HAP-1 (cell line): ENCODE data around the gene CYB561D1.

Experiments used
- DNase-seq, 2 experiments: peaks; one replicate each; pipeline ENCODE4 v3.0.0-alpha.2; 2016 to 2020; ENCODE audit warnings: low spot score in 2 of 2
- H3K27me3 ChIP-seq: fragments of 250-450 bp; sonication (Bioruptor Pico); 2 replicates; pipeline ENCODE4 v1.5.1; 2020; ENCODE audit warnings: low read depth, mild to moderate bottlenecking, moderate library complexity
- H3K36me3 ChIP-seq: fragments of 250-450 bp; sonication (Bioruptor Pico); replicated peaks from 2 replicates; pipeline ENCODE4 v1.5.1; 2020; ENCODE audit warnings: mild to moderate bottlenecking
- H3K4me1 ChIP-seq: fragments of 250-450 bp; sonication (Bioruptor Pico); 2 replicates; pipeline ENCODE4 v1.5.1; 2020; ENCODE audit warnings: mild to moderate bottlenecking
- H3K4me3 ChIP-seq: fragments of 250-450 bp; sonication (Bioruptor Pico); 2 replicates; pipeline ENCODE4 v1.5.1; 2020; ENCODE audit warnings: mild to moderate bottlenecking, moderate library complexity
- H3K9me3 ChIP-seq: fragments of 250-450 bp; sonication (Bioruptor Pico); 2 replicates; pipeline ENCODE4 v1.5.1; 2020; ENCODE audit warnings: mild to moderate bottlenecking, moderate library complexity
- in situ Hi-C: fragments of 300-500 bp; cut with MboI; formaldehyde crosslinking; loops from 3 replicates; pipeline ENCODE4 v1.14.3; 2020; ENCODE audit warnings: low sequenced_read_pairs, inconsistent platforms, mixed read lengths

The CYB561D1 gene

DNA sequence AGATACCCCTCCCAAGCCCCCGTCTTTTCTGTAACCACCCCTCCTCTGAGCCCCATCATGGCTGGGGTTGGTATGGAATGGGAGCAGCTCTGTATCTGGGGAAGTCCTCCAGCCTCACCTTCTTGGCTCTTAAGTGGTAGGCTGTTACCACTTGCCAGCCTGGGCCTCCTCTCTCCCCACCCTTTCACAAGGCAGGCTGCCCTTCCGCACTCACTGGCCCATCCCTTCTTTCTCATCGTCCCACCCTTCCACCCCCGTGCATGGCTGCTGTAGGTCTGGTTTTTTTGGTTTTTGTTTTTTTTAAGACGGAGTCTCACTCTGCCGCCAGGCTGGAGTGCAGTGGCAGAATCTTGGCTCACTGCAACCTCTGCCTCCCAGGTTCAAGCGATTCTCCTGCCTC is 5.2 kb downstream of the CYB561D1 start:
- H3K9me3 ChIP-seq: no peaks in the 10 kb centered on the region
- no peak overlapping the region for H3K4me3 ChIP-seq
- no peak for DNase-seq
- no peaks in the 10 kb centered on the region for H3K27me3 ChIP-seq
- peaks cover 14% of the 10 kb centered on the region for H3K36me3 ChIP-seq
- in situ Hi-C loops: loop anchor here (5.0 kb wide), 1 partner anchor 33 kb away; no protein-coding TSS in a partner anchor
- 0 out of 2 replicates have a peak, but pooled peaks cover 4% of the 10 kb centered on the region for H3K4me1 ChIP-seq

DNA sequence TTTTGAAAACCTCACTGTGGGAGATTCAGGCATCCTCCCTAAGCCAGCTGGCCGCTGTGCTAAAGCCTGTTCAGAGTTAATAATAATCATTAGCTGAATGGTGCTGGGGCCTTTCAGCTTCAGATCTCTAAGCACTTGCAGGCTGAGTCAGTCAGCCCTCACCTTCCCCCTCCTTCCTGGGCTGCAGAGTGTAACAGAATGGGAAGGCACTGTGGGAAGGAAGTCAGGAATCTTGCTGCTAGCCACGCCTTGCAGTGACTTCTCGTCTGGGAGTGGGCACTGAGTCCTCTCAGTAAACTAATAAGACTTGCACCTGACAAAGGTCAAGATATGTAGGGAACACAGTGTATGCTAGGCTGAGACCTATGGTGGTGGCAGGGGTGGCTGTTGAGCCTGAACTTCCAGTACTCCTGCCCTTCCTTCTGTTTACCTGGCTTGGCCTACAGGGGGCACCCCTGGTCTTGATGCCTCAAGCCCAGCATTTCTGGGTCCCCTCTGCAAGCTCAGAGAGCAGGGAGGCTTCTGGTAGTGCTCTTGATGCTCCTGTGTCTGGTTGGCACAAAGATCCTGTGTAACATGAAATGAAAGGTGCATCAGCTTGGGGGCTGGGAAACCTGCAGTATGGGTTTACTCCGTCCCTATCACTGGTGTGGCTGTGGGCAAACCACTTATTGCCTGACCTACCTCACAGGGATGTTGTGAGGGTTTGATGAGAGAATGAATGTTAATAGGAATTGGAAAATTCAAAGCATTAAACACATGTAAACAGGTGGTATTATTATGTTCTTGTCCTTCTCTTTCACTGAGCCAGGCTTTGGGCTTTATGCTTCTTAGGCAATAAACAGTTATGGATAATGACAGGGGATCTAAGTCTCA is 6.0 kb downstream of the CYB561D1 start:
- H3K36me3 ChIP-seq: peaks cover 14% of the 10 kb centered on the region
- no peaks in the 10 kb centered on the region for H3K9me3 ChIP-seq
- in situ Hi-C loops: loop anchor here (5.0 kb wide), 1 partner anchor 32 kb away; no protein-coding TSS in a partner anchor
- H3K4me1 ChIP-seq: 0 out of 2 replicates have a peak, but pooled peaks cover 2% of the 10 kb centered on the region
- DNase-seq: peak in 1 of 2 experiments; percentile 67
- no peak overlapping the region for H3K4me3 ChIP-seq
- no peaks in the 10 kb centered on the region for H3K27me3 ChIP-seq

DNA sequence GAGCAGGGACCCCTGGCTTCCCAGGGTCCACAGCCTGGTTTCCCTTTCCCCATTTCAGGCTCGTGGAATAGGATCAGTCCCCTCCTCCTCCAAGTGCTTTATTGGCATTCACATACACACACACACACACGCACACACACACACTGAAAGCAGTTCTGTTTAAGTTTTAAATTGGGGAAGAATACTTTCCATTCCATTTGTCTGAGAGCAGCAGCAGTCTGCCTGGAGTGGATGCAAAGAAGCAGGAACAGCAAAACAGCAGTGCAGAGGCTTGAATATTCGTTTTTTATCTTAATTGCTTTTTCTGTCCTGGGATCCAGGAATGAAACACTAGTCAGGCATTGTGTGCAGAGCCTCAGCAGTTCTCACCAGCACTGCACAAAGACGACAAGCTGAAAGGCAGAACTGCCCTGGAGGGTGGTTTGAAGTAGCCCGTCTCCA is 7.1 kb downstream of the CYB561D1 start:
- peaks cover 14% of the 10 kb centered on the region for H3K36me3 ChIP-seq
- no peak overlapping the region for H3K4me3 ChIP-seq
- DNase-seq: no peak
- H3K9me3 ChIP-seq: no peaks in the 10 kb centered on the region
- no peaks in the 10 kb centered on the region for H3K27me3 ChIP-seq
- in situ Hi-C loops: no loop called here
- no peaks in the 10 kb centered on the region for H3K4me1 ChIP-seq

DNA sequence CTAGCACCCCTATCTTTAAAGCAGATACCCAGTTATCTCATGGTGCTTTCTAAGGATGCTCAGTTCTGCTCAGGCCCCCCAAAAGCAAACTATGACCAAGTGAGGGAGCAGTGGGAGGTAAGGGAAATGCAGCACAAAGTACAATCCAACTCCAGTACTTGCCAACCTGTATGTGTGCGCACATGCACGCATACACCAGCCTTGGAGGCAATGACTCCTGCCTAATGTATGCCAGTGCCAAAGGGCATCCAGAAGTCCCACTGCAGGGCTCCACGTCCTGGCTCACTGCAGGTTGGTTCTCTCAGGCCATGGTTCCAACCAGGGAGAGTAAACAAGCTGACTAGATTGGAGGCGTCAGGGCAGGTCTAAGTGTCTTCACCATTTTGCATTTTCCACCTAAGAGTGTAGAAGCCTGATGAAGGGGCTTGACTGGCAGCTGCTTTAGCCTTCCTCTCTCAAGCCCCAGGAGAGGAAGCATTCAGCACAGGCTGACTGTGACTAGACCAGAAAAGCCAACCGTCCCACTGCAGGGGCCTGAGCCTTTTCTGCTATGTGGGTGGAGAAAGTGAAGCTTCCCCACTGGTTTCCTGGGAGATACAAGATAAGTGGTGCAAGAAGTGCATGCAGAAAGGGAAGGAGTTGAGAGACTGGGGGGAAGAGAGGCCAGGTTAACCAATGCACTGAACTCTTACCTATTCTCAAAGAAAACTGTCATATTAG is 7.9 kb downstream of the CYB561D1 start:
- H3K27me3 ChIP-seq: no peaks in the 10 kb centered on the region
- no peak overlapping the region for H3K4me3 ChIP-seq
- H3K4me1 ChIP-seq: no peaks in the 10 kb centered on the region
- DNase-seq: no peak
- in situ Hi-C loops: no loop called here
- H3K9me3 ChIP-seq: no peaks in the 10 kb centered on the region
- H3K36me3 ChIP-seq: peaks cover 10% of the 10 kb centered on the region

DNA sequence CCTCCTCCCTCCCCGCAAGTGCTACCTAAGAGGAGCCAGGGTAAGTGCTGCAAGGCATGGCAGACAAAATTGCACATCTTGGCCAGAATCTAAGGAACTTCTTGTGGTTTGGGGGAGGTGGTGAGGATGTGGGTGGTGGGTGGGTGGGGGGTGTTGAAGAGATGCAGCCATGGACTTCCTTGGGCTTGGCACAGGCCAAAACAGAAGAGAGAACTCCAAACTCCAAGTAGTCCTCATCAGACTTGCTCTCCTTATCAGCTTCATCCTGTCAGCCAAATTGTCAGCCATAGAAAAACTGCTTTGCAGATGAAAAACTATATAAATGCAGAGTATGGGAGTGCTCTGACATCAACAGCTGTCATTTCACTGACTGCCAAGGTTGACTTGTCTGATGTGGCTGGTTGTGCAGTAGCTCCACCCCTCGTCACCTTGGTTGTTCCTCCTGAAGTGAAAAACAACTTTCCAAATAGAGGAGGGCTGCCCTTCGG is 8.5 kb downstream of the CYB561D1 start:
- Histone ChIP-seq H3K9me3 (no peaks in the 10 kb centered on the region), H3K4me3 (no peak overlapping the region), H3K36me3 (peaks cover 10% of the 10 kb centered on the region), H3K4me1 (no peaks in the 10 kb centered on the region), H3K27me3 (no peaks in the 10 kb centered on the region)
- in situ Hi-C loops: no loop called here
- DNase-seq: no peak

DNA sequence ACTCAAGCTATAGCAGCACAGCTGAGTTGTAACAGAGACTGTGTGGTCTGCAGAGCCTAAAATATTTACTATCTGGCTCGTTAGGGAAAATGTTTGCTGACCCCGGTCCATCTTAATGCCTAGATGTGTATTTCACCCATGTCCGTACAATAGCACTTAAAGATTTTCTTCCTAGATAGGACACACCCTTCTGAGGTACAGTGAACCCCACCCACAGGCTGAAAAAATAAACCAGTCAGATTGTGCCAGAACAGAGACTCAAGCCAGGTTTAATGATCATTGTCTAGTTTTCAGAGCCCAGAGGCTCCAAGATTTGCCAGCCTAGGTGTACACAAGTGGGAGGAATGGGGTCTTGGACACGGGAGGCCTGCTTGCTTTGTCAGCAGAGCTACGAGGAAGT is 10.0 kb downstream of the CYB561D1 start:
- no peaks in the 10 kb centered on the region for H3K27me3 ChIP-seq
- in situ Hi-C loops: no loop called here
- H3K9me3 ChIP-seq: no peaks in the 10 kb centered on the region
- peaks cover 8% of the 10 kb centered on the region for H3K36me3 ChIP-seq
- H3K4me1 ChIP-seq: peaks cover 2% of the 10 kb centered on the region; the same call in 1 of the 2 replicates
- no peak overlapping the region for H3K4me3 ChIP-seq
- DNase-seq: no peak

DNA sequence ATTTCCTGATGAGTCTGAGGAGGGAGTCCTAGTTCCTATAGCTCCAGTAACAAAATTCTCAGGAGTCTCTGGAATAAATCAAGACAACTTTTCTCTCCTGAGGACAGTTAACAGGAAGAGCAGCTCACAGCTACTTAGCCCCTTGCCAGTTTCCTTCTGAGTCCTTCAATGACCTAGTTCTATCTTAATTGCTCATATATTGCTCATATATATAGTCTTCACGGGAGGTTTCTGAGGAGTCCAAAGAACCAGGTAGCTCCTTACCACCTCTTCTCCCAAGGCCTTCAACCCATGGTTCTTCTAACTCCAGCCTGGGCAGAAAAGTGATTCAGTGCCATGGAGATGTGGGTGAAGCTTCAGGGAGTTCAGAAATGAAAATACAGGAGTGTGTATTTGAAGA is 11.1 kb downstream of the CYB561D1 start:
- in situ Hi-C loops: no loop called here
- H3K4me1 ChIP-seq: peaks cover 6% of the 10 kb centered on the region
- H3K36me3 ChIP-seq: peaks cover 8% of the 10 kb centered on the region
- H3K4me3 ChIP-seq: no peak overlapping the region
- DNase-seq: no peak
- H3K9me3 ChIP-seq: no peaks in the 10 kb centered on the region
- no peaks in the 10 kb centered on the region for H3K27me3 ChIP-seq

DNA sequence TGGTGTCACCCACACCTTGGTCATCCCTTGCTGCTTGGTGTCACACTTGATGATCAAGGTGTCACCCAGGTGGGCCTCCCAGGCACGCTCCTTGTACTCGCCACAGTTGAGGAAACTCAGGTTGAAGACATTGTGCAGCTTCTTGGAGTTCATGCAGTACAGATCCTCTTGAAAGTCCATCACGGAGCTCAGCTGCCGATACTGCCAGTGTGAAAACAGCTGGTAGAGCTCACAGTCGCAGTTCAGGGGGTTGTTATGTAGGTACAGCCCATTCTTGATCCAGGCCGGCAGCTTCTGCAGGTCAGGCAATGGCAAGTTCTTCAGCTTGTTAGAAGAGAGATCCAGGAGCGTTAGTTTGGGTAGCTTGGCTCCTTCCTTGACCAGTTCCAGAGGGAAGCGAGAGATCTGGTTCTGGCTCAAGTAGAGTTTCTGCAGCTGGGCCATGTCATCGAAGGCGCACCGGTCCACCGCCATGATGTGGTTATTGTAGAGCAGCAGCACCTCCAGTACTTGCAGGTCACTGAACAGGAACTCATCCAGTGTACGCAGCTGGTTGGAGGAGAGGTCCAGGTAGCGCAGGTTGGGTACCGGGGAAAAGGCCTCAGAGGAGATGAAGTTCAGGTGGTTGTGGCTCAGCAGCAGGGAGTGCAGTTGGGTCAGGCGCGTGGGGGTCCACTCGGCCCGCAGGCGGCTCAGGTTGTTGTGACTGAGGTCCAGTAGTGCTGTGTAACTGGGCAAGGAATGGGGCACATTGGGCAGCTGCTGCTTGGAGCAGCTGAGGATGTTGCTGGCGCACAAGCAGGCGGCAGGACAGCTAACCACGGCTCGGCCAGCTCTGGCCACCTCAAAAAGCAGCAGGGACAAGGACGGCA is 14.3 kb downstream of the CYB561D1 start:
- no peaks in the 10 kb centered on the region for H3K36me3 ChIP-seq
- no peaks in the 10 kb centered on the region for H3K9me3 ChIP-seq
- in situ Hi-C loops: no loop called here
- H3K4me3 ChIP-seq: no peak overlapping the region
- H3K4me1 ChIP-seq: peaks cover 8% of the 10 kb centered on the region
- H3K27me3 ChIP-seq: 0 out of 2 replicates have a peak, but pooled peaks cover 2% of the 10 kb centered on the region
- DNase-seq: no peak

DNA sequence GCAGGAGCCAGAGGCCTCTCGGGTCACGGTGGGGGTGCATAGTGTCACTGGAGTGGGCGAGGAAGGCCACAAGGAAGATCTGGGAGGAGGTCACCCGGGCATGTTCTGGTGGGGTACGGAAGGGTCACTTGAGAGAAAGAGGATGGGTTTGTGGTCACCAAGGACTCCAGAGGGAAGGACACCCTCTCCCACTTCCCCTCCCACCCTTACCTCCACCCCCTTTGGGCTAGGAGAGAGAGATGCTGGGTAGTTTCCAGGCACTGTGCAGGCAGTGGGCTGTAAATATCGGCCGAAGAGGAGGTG is 14.9 kb downstream of the CYB561D1 start:
- H3K36me3 ChIP-seq: no peaks in the 10 kb centered on the region
- H3K27me3 ChIP-seq: 0 out of 2 replicates have a peak, but pooled peaks cover 2% of the 10 kb centered on the region
- no peaks in the 10 kb centered on the region for H3K9me3 ChIP-seq
- in situ Hi-C loops: no loop called here
- peak overlapping the region; percentile 37 for H3K4me3 ChIP-seq
- peaks cover 8% of the 10 kb centered on the region for H3K4me1 ChIP-seq
- DNase-seq: no peak

DNA sequence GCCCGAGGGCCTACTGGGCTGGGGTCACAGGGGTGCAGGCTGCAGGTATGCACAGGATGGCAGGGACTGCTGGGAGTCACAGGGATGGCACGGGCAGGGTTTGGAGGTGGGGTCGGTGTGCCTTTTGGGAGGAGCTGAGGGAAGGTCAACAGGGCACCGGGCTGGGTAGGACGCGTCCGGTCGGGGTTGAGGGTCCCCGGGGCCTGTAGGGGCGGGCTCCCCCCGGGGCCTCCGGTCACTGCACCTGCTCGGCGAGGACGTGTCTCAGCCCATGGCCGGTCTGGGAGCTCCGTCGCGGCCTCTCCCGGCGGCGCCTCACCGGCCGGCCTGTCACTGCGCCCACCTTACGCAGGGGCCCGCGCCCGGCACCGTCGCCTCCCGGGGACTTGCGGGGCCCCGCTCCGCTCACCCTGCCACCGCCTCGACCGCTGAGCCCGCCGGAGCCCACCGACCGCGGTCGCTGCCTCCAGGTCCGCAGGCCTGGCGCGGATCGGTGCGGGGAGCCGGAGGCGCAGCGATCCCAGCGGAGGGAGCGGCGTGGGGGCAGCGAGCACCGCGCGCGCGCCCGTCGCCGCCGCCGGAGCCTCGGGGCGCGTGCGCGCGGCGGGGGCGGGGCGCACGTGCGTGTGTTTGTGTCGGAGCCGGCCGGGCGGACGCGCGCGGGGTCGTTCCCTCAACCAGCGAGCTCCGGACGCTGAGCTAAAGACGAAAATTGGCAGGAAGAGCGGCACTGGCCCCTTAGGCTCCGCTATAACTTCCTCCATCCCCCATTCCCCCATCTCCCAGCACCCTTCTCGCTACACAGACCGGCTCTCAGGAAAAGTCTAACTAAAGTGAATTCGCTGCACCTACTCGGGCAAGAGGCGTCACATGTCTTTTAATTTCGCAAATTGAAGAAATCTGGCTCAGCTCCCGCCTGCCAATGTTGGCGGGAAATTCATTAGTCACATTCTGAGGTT is 15.6 kb downstream of the CYB561D1 start, which contains the start of gene AMIGO1:
Gene AMIGO1, minus strand, starts transcription at position 552 of the 959 bp plus-strand sequence. CDS start 815 bp downstream, outside the sequence.
- Histone ChIP-seq H3K9me3 (no peaks in the 10 kb centered on the region), H3K4me1 (peaks cover 8% of the 10 kb centered on the region), H3K27me3 (0 out of 2 replicates have a peak, but pooled peaks cover 2% of the 10 kb centered on the region), H3K4me3 (peak within 1 kb of the TSS; percentile 37), H3K36me3 (no peaks in the 10 kb centered on the region)
- DNase-seq: peak; percentile 34 to 82
- in situ Hi-C loops: no loop called here

DNA sequence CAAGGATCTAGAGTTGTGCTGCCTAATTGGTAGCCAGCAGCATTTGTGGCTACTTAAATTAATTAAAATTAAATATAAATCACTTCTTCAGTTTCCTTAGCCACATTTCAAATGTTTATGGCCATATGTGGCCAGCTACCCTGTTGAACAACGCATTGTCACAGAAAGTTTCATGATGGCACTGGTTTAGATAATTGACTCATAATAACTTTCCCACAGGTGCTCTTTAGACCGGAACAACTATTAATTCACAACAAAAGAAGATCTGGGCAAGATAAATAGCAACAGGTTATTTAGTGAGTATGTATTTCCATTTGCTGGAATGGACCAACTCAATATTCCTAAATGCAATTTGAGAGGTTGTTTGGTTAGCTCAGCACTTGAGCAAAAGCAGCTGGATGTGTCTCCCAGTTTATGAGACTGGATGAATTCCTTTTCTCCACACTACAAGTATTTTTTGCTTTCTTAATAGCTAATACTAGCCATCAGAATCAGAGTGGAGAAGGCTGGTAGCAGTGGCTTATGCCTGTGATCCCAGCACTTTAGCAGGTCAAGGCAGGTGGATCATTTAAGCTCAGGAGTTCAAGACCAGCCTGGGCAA is 19.3 kb downstream of the CYB561D1 start:
- in situ Hi-C loops: no loop called here
- H3K4me1 ChIP-seq: peaks cover 8% of the 10 kb centered on the region
- no peak for DNase-seq
- 0 out of 2 replicates have a peak, but pooled peaks cover 2% of the 10 kb centered on the region for H3K27me3 ChIP-seq
- no peaks in the 10 kb centered on the region for H3K9me3 ChIP-seq
- H3K36me3 ChIP-seq: no peaks in the 10 kb centered on the region
- H3K4me3 ChIP-seq: no peak overlapping the region

DNA sequence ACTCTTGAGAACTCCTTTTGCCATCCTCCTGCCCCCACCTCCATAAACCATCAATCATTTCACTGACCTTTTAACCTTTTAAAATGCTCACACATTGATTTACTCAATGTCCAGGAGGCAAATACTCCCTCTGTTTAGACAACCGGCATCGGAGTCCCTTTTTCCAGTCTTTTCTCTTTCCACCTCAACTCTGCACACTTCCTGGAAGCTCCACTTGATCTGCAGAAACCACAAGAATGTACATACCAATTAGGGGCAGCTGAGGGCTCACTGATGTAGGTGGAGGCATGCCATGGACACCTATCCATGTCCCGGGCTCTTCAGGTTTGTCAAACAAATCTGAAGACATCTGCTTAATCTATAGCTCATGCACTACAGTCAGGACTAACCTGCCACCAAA is 21.0 kb downstream of the CYB561D1 start:
- H3K4me3 ChIP-seq: no peak overlapping the region
- in situ Hi-C loops: no loop called here
- H3K9me3 ChIP-seq: no peaks in the 10 kb centered on the region

More for the DNA sequence above, 21.0 kb downstream of the CYB561D1 start:
- DNase-seq: no peak
- 0 out of 2 replicates have a peak, but pooled peaks cover 2% of the 10 kb centered on the region for H3K27me3 ChIP-seq
- peaks cover 3% of the 10 kb centered on the region; the same call in 1 of the 2 replicates for H3K4me1 ChIP-seq
- no peaks in the 10 kb centered on the region for H3K36me3 ChIP-seq
